Nephron (organoid): Measurements from ENCODE around the gene B4GALNT3.

ENCODE experiments used
- H3K27ac Mint-ChIP-seq, 3 experiments: 2 replicates each; pipeline ENCODE4 v1.8.0; 2020; ENCODE audit warnings: mixed read lengths in 3 of 3, mild to moderate bottlenecking in 2 of 3, moderate library complexity in 1 of 3
- H3K27me3 Mint-ChIP-seq: 2 replicates; pipeline ENCODE4 v1.8.0; 2021; ENCODE audit warnings: low read depth, mild to moderate bottlenecking, moderate library complexity, mixed read lengths
- H3K36me3 Mint-ChIP-seq: 2 replicates; pipeline ENCODE4 v1.8.0; 2020; ENCODE audit warnings: low read depth, mixed read lengths
- H3K4me1 Mint-ChIP-seq: 2 replicates; pipeline ENCODE4 v1.8.0; 2020; ENCODE audit warnings: mixed read lengths
- H3K4me3 Mint-ChIP-seq, 3 experiments: 2 replicates each; pipeline ENCODE4 v1.8.0; 2020; ENCODE audit warnings: mild to moderate bottlenecking in 3 of 3, mixed read lengths in 3 of 3, moderate library complexity in 2 of 3
- H3K9me3 Mint-ChIP-seq: 2 replicates; pipeline ENCODE4 v1.8.0; 2020; ENCODE audit warnings: mixed read lengths
- TF ChIP-seq, protein P1 (sequence below), 3 experiments: fragments of 200-600 bp; sonication (generic); IDR thresholded peaks; one replicate each; pipeline ENCODE4 v1.5.0; 2021; ENCODE audit warnings: antibody characterized with exemption in 3 of 3; ENCODE audit not compliant: unreplicated experiment in 3 of 3

Gene B4GALNT3

DNA sequence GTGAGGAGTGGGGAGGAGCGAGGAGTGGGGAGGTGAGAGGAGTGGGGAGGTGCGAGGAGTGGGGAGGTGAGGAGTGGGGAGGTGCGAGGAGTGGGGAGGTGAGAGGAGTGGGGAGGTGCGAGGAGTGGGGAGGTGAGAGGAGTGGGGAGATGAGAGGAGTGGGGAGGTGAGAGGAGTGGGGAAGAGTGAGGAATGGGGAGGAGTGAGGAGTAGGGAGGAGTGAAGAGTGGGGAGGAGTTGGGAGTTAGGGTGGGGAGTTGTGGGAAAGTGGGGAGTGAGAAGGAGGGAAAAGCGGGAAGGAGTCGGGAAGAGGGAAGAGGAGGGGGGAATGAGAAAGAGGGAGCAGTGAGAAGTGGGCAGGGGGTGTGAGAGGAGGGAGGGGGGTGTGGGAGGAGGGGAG, 86.1 kb downstream of the B4GALNT3 start:
- Mint-ChIP-seq H3K4me3 (no peak overlapping the region), H3K4me1 (peaks cover 36% of the 10 kb centered on the region), H3K36me3 (no peaks in the 10 kb centered on the region), H3K27ac (no peak overlapping the region), H3K9me3 (no peaks in the 10 kb centered on the region), H3K27me3 (peaks cover 39% of the 10 kb centered on the region)
- TF ChIP-seq, protein P1, sequence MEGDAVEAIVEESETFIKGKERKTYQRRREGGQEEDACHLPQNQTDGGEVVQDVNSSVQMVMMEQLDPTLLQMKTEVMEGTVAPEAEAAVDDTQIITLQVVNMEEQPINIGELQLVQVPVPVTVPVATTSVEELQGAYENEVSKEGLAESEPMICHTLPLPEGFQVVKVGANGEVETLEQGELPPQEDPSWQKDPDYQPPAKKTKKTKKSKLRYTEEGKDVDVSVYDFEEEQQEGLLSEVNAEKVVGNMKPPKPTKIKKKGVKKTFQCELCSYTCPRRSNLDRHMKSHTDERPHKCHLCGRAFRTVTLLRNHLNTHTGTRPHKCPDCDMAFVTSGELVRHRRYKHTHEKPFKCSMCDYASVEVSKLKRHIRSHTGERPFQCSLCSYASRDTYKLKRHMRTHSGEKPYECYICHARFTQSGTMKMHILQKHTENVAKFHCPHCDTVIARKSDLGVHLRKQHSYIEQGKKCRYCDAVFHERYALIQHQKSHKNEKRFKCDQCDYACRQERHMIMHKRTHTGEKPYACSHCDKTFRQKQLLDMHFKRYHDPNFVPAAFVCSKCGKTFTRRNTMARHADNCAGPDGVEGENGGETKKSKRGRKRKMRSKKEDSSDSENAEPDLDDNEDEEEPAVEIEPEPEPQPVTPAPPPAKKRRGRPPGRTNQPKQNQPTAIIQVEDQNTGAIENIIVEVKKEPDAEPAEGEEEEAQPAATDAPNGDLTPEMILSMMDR (IDR thresholded peaks at IDR 0.05; ENCODE audit: unreplicated experiment in 3 of 3): no peak

GRCh38 chr12:546265-546919, 86.7 kb downstream of the B4GALNT3 start:
- Mint-ChIP-seq H3K27me3 (peaks cover 39% of the 10 kb centered on the region), H3K4me1 (peaks cover 39% of the 10 kb centered on the region), H3K9me3 (no peaks in the 10 kb centered on the region), H3K27ac (no peak overlapping the region), H3K36me3 (no peaks in the 10 kb centered on the region), H3K4me3 (peak overlapping the region in 2 of 3 experiments; percentile 5 to 21)
- TF ChIP-seq, protein P1 (IDR thresholded peaks at IDR 0.05; ENCODE audit: unreplicated experiment in 3 of 3): no peak

GRCh38 chr12:546920-547845, 87.4 kb downstream of the B4GALNT3 start:
- H3K27me3 Mint-ChIP-seq: peaks cover 43% of the 10 kb centered on the region
- peaks cover 41% of the 10 kb centered on the region for H3K4me1 Mint-ChIP-seq
- H3K27ac Mint-ChIP-seq: no peak overlapping the region
- no peaks in the 10 kb centered on the region for H3K9me3 Mint-ChIP-seq
- H3K36me3 Mint-ChIP-seq: no peaks in the 10 kb centered on the region
- no peak overlapping the region for H3K4me3 Mint-ChIP-seq
- TF ChIP-seq, protein P1 (IDR thresholded peaks at IDR 0.05; ENCODE audit: unreplicated experiment in 3 of 3): peak; percentile 98 to 99 (median 98)

- Mint-ChIP-seq H3K27ac (no peak overlapping the region), H3K4me1 (peaks cover 41% of the 10 kb centered on the region), H3K36me3 (no peaks in the 10 kb centered on the region), H3K9me3 (no peaks in the 10 kb centered on the region), H3K27me3 (peaks cover 38% of the 10 kb centered on the region), H3K4me3 (no peak overlapping the region)
- TF ChIP-seq, protein P1 (IDR thresholded peaks at IDR 0.05; ENCODE audit: unreplicated experiment in 3 of 3): no peak
Measured at GRCh38 chr12:547883-548470, 88.2 kb downstream of the B4GALNT3 start.

DNA sequence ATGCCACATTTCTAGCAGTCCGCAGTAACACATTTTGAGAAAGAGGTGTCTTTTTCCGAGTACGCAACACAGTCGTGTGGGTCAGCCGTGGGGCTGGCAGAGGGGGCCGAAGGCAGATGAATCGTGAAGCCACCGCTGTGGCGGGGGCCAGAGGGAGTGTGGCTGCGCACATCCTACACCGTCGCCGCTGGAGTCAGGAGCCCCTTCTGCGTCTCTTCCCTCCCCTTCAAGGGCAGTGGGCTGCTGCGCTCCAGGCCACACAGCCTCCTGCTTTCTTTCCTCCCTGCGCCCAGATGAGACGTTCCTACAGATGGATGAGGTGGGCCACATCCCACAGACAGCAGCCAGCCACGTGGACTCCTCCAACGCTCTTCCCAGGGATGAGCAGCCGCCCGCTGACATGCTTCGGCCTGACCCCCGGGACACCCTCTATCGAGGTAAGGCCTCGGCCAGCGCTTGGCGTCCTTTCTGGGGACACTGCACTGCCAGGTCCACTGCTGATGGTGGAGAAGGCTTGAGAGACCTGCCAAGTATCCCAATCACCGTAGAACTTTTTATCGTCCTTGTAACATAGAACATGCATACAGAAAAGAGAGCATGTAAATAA, 89.8 kb downstream of the B4GALNT3 start:
- peaks cover 37% of the 10 kb centered on the region for H3K4me1 Mint-ChIP-seq
- H3K27ac Mint-ChIP-seq: no peak overlapping the region
- peaks cover 3% of the 10 kb centered on the region for H3K36me3 Mint-ChIP-seq
- TF ChIP-seq, protein P1 (IDR thresholded peaks at IDR 0.05; ENCODE audit: unreplicated experiment in 3 of 3): no peak
- no peak overlapping the region for H3K4me3 Mint-ChIP-seq
- no peaks in the 10 kb centered on the region for H3K9me3 Mint-ChIP-seq
- H3K27me3 Mint-ChIP-seq: peaks cover 32% of the 10 kb centered on the region
